Measurements from ENCODE around the gene NR0B2. TPM values are rescaled to one million over a fixed set of nuclear protein-coding genes. Genes with fewer than 3 reads are reported as not detected.
A peak's percentile ranks its signal among the peaks of the same experiment; 100 is the strongest.

The NR0B2 gene
- total and polyA plus RNA-seq, 2 of the 13 experiments (the other 11 are each of a cell fraction or from before 2014, with no cell fraction given), result 72.5 to 133 TPM

- TF ChIP-seq NFAT5 (CRISPR knock-in tag; IDR thresholded peaks at IDR 0.05), result no peak
- no peak for TF ChIP-seq ZNF609 (CRISPR knock-in tag; IDR thresholded peaks at IDR 0.05; ENCODE audit: borderline replicate concordance)
- TF ChIP-seq KDM4B (CRISPR knock-in tag; IDR thresholded peaks at IDR 0.05), result no peak
- TF ChIP-seq RERE (CRISPR knock-in tag; IDR thresholded peaks at IDR 0.05; ENCODE audit: low read depth), result no peak
- no peak for TF ChIP-seq CBFB (CRISPR knock-in tag; IDR thresholded peaks at IDR 0.05)
- TF ChIP-seq NR3C1 (CRISPR knock-in tag; IDR thresholded peaks at IDR 0.05), result no peak
- TF ChIP-seq ZFY (CRISPR knock-in tag; IDR thresholded peaks at IDR 0.05), result no peak
- TF ChIP-seq ZNF839 (CRISPR knock-in tag; IDR thresholded peaks at IDR 0.05; ENCODE audit: borderline replicate concordance), result no peak
- no peak for TF ChIP-seq DMAP1 (CRISPR knock-in tag; IDR thresholded peaks at IDR 0.05)
- no peak for TF ChIP-seq TERF1 (CRISPR knock-in tag; IDR thresholded peaks at IDR 0.05)
- TF ChIP-seq ZNF225 (CRISPR knock-in tag; IDR thresholded peaks at IDR 0.05), result no peak
- TF ChIP-seq MEF2D (CRISPR knock-in tag; IDR thresholded peaks at IDR 0.05), result peak; percentile 85
- TF ChIP-seq CREB3 (CRISPR knock-in tag; IDR thresholded peaks at IDR 0.05), result no peak
Observed at GRCh38 chr1:26961826-26962225, 48.1 kb upstream of the NR0B2 start (continued).

Measured in HepG2 (cell line).